BLaER1 treated with 17β-estradiol and CSF1 and Interleukin-3, amounts not matched to agents 10 nM and 100 nM (cell line): ENCODE measurements around the gene ZNF197.

ENCODE experiments used
- H3K27ac ChIP-seq, 11 experiments: shearing (Covaris generic); formaldehyde crosslinking; 2 replicates each; pipeline ENCODE4 v1.8.1; 2022
- H3K27me3 ChIP-seq, 11 experiments: shearing (Covaris generic); formaldehyde crosslinking; 2 replicates each; pipeline ENCODE4 v1.8.1; 2022
- H3K36me3 ChIP-seq, 11 experiments: shearing (Covaris generic); formaldehyde crosslinking; 2 replicates each; pipeline ENCODE4 v1.8.1; 2022
- H3K4me1 ChIP-seq, 10 experiments: shearing (Covaris generic); formaldehyde crosslinking; 2 replicates each; pipeline ENCODE4 v1.8.1; 2022
- H3K4me2 ChIP-seq, 11 experiments: shearing (Covaris generic); formaldehyde crosslinking; 2 replicates each; pipeline ENCODE4 v1.8.1; 2022
- H3K4me3 ChIP-seq, 10 experiments: shearing (Covaris generic); formaldehyde crosslinking; 2 replicates each; pipeline ENCODE4 v1.8.1; 2022
- H3K9ac ChIP-seq, 11 experiments: shearing (Covaris generic); formaldehyde crosslinking; 2 replicates each; pipeline ENCODE4 v1.8.1; 2022
- H3K9me3 ChIP-seq, 11 experiments: shearing (Covaris generic); formaldehyde crosslinking; replicated peaks in 1 of 11; 2 replicates each; pipeline ENCODE4 v1.8.1; 2022
- H4K20me1 ChIP-seq, 11 experiments: shearing (Covaris generic); formaldehyde crosslinking; 2 replicates each; pipeline ENCODE4 v1.8.1; 2022
- Cebpa-rat ChIP-seq, 11 experiments: shearing (Covaris generic); IDR thresholded peaks; 2 replicates each; pipeline ENCODE4 v1.8.1; 2022

The ZNF197 gene

GRCh38 chr3:44678480-44679116 lies 53.8 kb downstream of the ZNF197 start:
- peaks cover 0 to 6% (median 0%) of the 10 kb centered on the region in 10 experiments; a peak in 1 of 20 replicates for H3K4me1 ChIP-seq

GRCh38 chr3:44680921-44681455 lies 56.2 kb downstream of the ZNF197 start:
- H3K9me3 ChIP-seq: peaks cover 19 to 36% (median 24%) of the 10 kb centered on the region in 11 experiments
- H3K4me2 ChIP-seq: no peak overlapping the region
- H3K4me3 ChIP-seq: no peak overlapping the region
- no peaks in the 10 kb centered on the region for H4K20me1 ChIP-seq
- no peak overlapping the region for H3K27ac ChIP-seq
- no peak for TF ChIP-seq Cebpa-rat (IDR thresholded peaks at IDR 0.05)
- H3K36me3 ChIP-seq: peaks cover 0 to 10% (median 0%) of the 10 kb centered on the region in 11 experiments; a peak in 3 of 22 replicates
- no peak overlapping the region for H3K9ac ChIP-seq
- peaks cover 0 to 6% (median 0%) of the 10 kb centered on the region in 10 experiments; a peak in 1 of 20 replicates for H3K4me1 ChIP-seq
- H3K27me3 ChIP-seq: peaks cover 20 to 27% (median 25%) of the 10 kb centered on the region in 11 experiments

More at GRCh38 chr3:44678480-44679116, 53.8 kb downstream of the ZNF197 start:
- Histone ChIP-seq H3K9me3 (peaks cover 0 to 23% (median 7%) of the 10 kb centered on the region in 11 experiments; a peak in 14 of 22 replicates), H3K27ac (no peak overlapping the region), H3K36me3 (no peaks in the 10 kb centered on the region), H3K27me3 (peaks cover 0 to 4% (median 1%) of the 10 kb centered on the region in 11 experiments; a peak in 8 of 22 replicates), H4K20me1 (no peaks in the 10 kb centered on the region), H3K4me3 (no peak overlapping the region), H3K4me2 (no peak overlapping the region), H3K9ac (no peak overlapping the region)
- no peak for TF ChIP-seq Cebpa-rat (IDR thresholded peaks at IDR 0.05)

- TF ChIP-seq Cebpa-rat (IDR thresholded peaks at IDR 0.05): no peak
- no peak overlapping the region for H3K27ac ChIP-seq
- H3K27me3 ChIP-seq: peaks cover 23 to 39% (median 35%) of the 10 kb centered on the region in 11 experiments
- H3K9me3 ChIP-seq: peaks cover 32 to 49% (median 37%) of the 10 kb centered on the region in 11 experiments
- no peaks in the 10 kb centered on the region for H4K20me1 ChIP-seq
- H3K4me2 ChIP-seq: no peak overlapping the region
- peaks cover 0 to 10% (median 0%) of the 10 kb centered on the region in 11 experiments; a peak in 3 of 22 replicates for H3K36me3 ChIP-seq
- H3K4me1 ChIP-seq: peaks cover 0 to 5% (median 0%) of the 10 kb centered on the region in 10 experiments; a peak in 1 of 20 replicates
- H3K9ac ChIP-seq: no peak overlapping the region
- H3K4me3 ChIP-seq: no peak overlapping the region
These were observed 57.5 kb downstream of the ZNF197 start for GRCh38 chr3:44682182-44682896.

- Histone ChIP-seq H3K4me2 (no peak overlapping the region), H3K9me3 (peaks cover 53 to 79% (median 63%) of the 10 kb centered on the region in 11 experiments), H3K27ac (no peak overlapping the region), H3K4me1 (no peaks in the 10 kb centered on the region), H4K20me1 (no peaks in the 10 kb centered on the region), H3K36me3 (peaks cover 0 to 10% (median 0%) of the 10 kb centered on the region in 11 experiments; a peak in 3 of 22 replicates), H3K4me3 (peak overlapping the region in 1 of 10 experiments; percentile 6; a peak in 4 of 20 replicates), H3K27me3 (peaks cover 23 to 39% (median 35%) of the 10 kb centered on the region in 11 experiments), H3K9ac (no peak overlapping the region)
- TF ChIP-seq Cebpa-rat (IDR thresholded peaks at IDR 0.05): no peak
These were observed 60.4 kb downstream of the ZNF197 start for GRCh38 chr3:44685128-44685800.

GRCh38 chr3:44687898-44688297 lies 63.1 kb downstream of the ZNF197 start:
- Histone ChIP-seq H3K9ac (no peak overlapping the region), H3K9me3 (peaks cover 59 to 98% (median 79%) of the 10 kb centered on the region in 11 experiments), H3K27ac (no peak overlapping the region), H3K36me3 (peaks cover 0 to 10% (median 0%) of the 10 kb centered on the region in 11 experiments; a peak in 3 of 22 replicates), H3K4me3 (no peak overlapping the region), H3K27me3 (peaks cover 23 to 39% (median 35%) of the 10 kb centered on the region in 11 experiments), H4K20me1 (no peaks in the 10 kb centered on the region), H3K4me1 (no peaks in the 10 kb centered on the region), H3K4me2 (no peak overlapping the region)
- TF ChIP-seq Cebpa-rat (IDR thresholded peaks at IDR 0.05): no peak
